Keratinocyte (primary cell): ENCODE results near the gene CD72. TPM values are rescaled to one million over a fixed set of nuclear protein-coding genes. Genes with fewer than 3 reads are reported as not detected.
"Not testable (repeated sequence)": the region's sequence is repeated elsewhere in the genome, so short reads cannot be mapped to it uniquely, and the experiment has no call there.

Source experiments
- DNase-seq: peaks from one replicate; pipeline ENCODE4 v3.0.0-alpha.2; 2011; ENCODE audit warnings: low read depth, missing footprints, low spot score
- FAIRE-seq: peaks from 2 replicates; lab custom pipeline; 2011; peaks lifted over from hg19 to GRCh38; lab: Jason Lieb, UNC
- H2AFZ ChIP-seq: 2 replicates; pipeline ENCODE4 v1.6.0; 2012; ENCODE audit warnings: low read length, control low read depth, inconsistent platforms; ENCODE audit not compliant: control insufficient read depth
- H3K27ac ChIP-seq: 2 replicates; pipeline ENCODE4 v1.5.1; 2011; ENCODE audit warnings: low read length; ENCODE audit not compliant: control insufficient read depth, insufficient read depth
- H3K27me3 ChIP-seq: 3 replicates; pipeline ENCODE4 v1.6.0; 2011; ENCODE audit warnings: low read length; ENCODE audit not compliant: control insufficient read depth, insufficient read depth; ENCODE audit errors: extremely low read depth
- H3K36me3 ChIP-seq, 2 experiments: 2 replicates in 1 of 2; 3 replicates in 1 of 2; pipeline ENCODE4 v1.5.1; 2011; ENCODE audit warnings: low read length in 2 of 2, mild to moderate bottlenecking in 1 of 2; ENCODE audit not compliant: control insufficient read depth in 2 of 2, insufficient read depth in 2 of 2; ENCODE audit errors: extremely low read depth in 1 of 2
- H3K4me1 ChIP-seq: 3 replicates; pipeline ENCODE4 v1.5.1; 2011; ENCODE audit warnings: low read length; ENCODE audit not compliant: control insufficient read depth, insufficient read depth; ENCODE audit errors: extremely low read depth
- H3K4me2 ChIP-seq: 3 replicates; pipeline ENCODE4 v1.6.0; 2011; ENCODE audit warnings: low read depth, low read length; ENCODE audit not compliant: control insufficient read depth, insufficient read depth; ENCODE audit errors: extremely low read depth
- H3K4me3 ChIP-seq, 3 experiments: fragments of 200-600 bp in 1 of 3; sonication (generic) in 1 of 3; 2 replicates in 2 of 3; 3 replicates in 1 of 3; pipeline ENCODE4 v1.5.1; 2011 to 2016; ENCODE audit warnings: low read length in 3 of 3, mild to moderate bottlenecking in 3 of 3, control low read depth in 2 of 3, inconsistent platforms in 1 of 3, low read depth in 1 of 3, mixed read lengths in 1 of 3, mixed run types in 1 of 3, moderate library complexity in 1 of 3; ENCODE audit not compliant: control insufficient read depth in 2 of 3, insufficient read depth in 2 of 3; ENCODE audit errors: extremely low read depth in 1 of 3
- H3K79me2 ChIP-seq: 2 replicates; pipeline ENCODE4 v1.6.0; 2012; ENCODE audit warnings: low read length; ENCODE audit not compliant: control insufficient read depth, insufficient read depth
- H3K9ac ChIP-seq: 3 replicates; pipeline ENCODE4 v1.6.0; 2011; ENCODE audit warnings: low read length; ENCODE audit not compliant: control insufficient read depth, insufficient read depth; ENCODE audit errors: extremely low read depth
- H3K9me1 ChIP-seq: 3 replicates; pipeline ENCODE4 v1.6.0; 2011; ENCODE audit warnings: low read length; ENCODE audit not compliant: control insufficient read depth, insufficient read depth; ENCODE audit errors: extremely low read depth
- H3K9me3 ChIP-seq: 2 replicates; pipeline ENCODE4 v1.5.1; 2012; ENCODE audit warnings: low read depth, low read length; ENCODE audit not compliant: control insufficient read depth
- H4K20me1 ChIP-seq: 3 replicates; pipeline ENCODE4 v1.6.0; 2011; ENCODE audit warnings: low read length; ENCODE audit not compliant: control insufficient read depth, insufficient read depth; ENCODE audit errors: extremely low read depth
- EZH2 ChIP-seq: IDR thresholded peaks from one replicate; pipeline ENCODE4 v1.6.1; 2012; ENCODE audit warnings: inconsistent platforms, mild to moderate bottlenecking, low read length, moderate library complexity
- dilution Hi-C: fragments of 300-500 bp; cut with MboI; formaldehyde crosslinking; loops from one replicate; pipeline ENCODE4 v1.7.0; 2020; ENCODE audit warnings: low sequenced_read_pairs; ENCODE audit not compliant: extremely low pct_ligation_motif_present
- polyA plus RNA-seq, 5 experiments: library from polyadenylated mRNA; depleted of rRNA in 3 of 5; stranded (reverse) in 3 of 5; stranded (forward) in 1 of 5; unstranded in 1 of 5; fragments of >200 nt; gene quantifications; 1 replicate in 1 of 5; 2 replicates in 3 of 5; 3 replicates in 1 of 5; pipeline versions ENCODE4 v1.2.1 to v1.2.3, GENCODE V29; 2011 to 2012; ENCODE audit warnings: missing spikeins in 2 of 5, low read depth in 1 of 5, low replicate concordance in 1 of 5
- TF ChIP-seq, protein P1 (sequence below), 3 experiments: IDR thresholded peaks in 1 of 3; conservative IDR thresholded peaks in 1 of 3; optimal IDR thresholded peaks in 1 of 3; 2 replicates in 2 of 3; 3 replicates in 1 of 3; pipeline versions ENCODE3 to v1.5.1; 2011; ENCODE audit warnings: low read length in 3 of 3, mild to moderate bottlenecking in 3 of 3, moderate library complexity in 2 of 3, control low read depth in 1 of 3, inconsistent platforms in 1 of 3; ENCODE audit not compliant: insufficient read depth in 2 of 3; ENCODE audit errors: extremely low read depth in 1 of 3

Gene CD72
- polyA plus RNA-seq, 1 donor (not counting 4 experiments of a cell fraction or from before 2014, with no cell fraction given) = 0.66 TPM

DNA sequence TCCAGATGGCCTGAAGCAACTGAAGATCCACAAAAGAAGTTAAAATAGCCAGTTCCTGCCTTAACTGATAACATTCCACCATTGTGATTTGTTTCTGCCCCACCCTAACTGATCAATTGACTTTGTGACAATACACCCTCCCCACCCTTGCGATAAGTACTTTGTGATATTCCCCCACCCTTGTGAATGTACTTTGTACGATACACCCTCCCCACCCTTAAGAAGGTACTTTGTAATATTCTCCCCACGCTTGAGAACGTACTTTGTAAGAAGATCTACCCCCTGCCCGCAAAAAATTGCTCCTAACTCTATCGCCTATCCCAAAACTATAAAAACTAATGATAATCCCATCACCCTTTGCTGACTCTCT lies 18.6 kb upstream of the CD72 start:
- H3K4me2 ChIP-seq, dilution Hi-C loops, H2AFZ ChIP-seq, H3K9ac ChIP-seq, H3K27me3 ChIP-seq, H4K20me1 ChIP-seq, H3K9me3 ChIP-seq, H3K4me3 ChIP-seq, FAIRE-seq, H3K36me3 ChIP-seq, H3K9me1 ChIP-seq, DNase-seq, H3K79me2 ChIP-seq, H3K4me1 ChIP-seq, H3K27ac ChIP-seq: not testable (repeated sequence)

DNA sequence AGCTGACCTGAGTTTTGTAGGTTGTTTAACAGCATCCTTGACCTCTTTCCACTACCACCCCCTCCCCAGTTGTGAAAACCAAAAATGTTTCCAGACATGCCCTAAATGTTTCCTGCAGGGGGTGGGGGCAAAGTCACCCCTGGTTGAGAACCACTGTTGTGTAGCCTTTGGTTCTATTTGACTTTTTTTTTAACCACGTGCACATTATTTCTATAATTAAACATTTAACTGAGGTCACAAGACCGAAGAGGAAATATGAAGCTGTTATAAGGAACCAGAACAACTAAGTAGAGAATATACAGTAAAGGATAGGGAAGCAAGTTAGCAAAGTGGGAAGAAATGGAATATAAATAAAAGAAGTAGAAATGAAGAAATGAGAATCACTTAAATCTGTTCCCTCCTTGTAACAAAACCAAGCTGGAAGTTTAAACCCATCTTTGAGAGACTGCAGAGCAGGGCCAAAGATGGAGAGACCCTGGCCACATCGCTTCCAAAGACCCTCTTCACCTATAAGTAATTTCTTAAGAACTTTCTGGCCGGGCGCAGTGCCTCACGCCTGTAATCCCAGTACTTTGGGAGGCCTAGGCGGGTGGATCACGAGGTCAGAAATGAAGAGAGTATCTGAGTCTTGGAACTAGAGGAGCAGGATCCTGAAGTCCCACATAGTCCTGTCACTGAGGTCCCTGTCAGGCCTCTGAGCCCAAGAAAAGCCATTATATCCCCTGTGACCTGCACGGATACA lies 18.1 kb upstream of the CD72 start:
- no peak overlapping the region for H3K9ac ChIP-seq
- no peaks in the 10 kb centered on the region for H4K20me1 ChIP-seq
- H3K79me2 ChIP-seq = no peaks in the 10 kb centered on the region
- dilution Hi-C loops = no loop called here
- TF ChIP-seq, protein P1, sequence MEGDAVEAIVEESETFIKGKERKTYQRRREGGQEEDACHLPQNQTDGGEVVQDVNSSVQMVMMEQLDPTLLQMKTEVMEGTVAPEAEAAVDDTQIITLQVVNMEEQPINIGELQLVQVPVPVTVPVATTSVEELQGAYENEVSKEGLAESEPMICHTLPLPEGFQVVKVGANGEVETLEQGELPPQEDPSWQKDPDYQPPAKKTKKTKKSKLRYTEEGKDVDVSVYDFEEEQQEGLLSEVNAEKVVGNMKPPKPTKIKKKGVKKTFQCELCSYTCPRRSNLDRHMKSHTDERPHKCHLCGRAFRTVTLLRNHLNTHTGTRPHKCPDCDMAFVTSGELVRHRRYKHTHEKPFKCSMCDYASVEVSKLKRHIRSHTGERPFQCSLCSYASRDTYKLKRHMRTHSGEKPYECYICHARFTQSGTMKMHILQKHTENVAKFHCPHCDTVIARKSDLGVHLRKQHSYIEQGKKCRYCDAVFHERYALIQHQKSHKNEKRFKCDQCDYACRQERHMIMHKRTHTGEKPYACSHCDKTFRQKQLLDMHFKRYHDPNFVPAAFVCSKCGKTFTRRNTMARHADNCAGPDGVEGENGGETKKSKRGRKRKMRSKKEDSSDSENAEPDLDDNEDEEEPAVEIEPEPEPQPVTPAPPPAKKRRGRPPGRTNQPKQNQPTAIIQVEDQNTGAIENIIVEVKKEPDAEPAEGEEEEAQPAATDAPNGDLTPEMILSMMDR (optimal IDR thresholded peaks at IDR 0.05 in 1 of 3, IDR thresholded peaks at IDR 0.05 in 1 of 3, conservative IDR thresholded peaks at IDR 0.05 in 1 of 3; ENCODE audit: extremely low read depth in 1 of 3, insufficient read depth in 2 of 3, low read length in 3 of 3) = no peak
- TF ChIP-seq EZH2 = no peak
- FAIRE-seq = no peak
- no peaks in the 10 kb centered on the region for H3K27me3 ChIP-seq
- H3K4me3 ChIP-seq = no peak overlapping the region
- no peak overlapping the region for H3K4me2 ChIP-seq
- H3K27ac ChIP-seq = no peak overlapping the region
- H2AFZ ChIP-seq = no peak overlapping the region
- DNase-seq = no peak
- no peaks in the 10 kb centered on the region for H3K36me3 ChIP-seq
- no peaks in the 10 kb centered on the region for H3K4me1 ChIP-seq
- no peaks in the 10 kb centered on the region for H3K9me3 ChIP-seq
- H3K9me1 ChIP-seq = no peaks in the 10 kb centered on the region

DNA sequence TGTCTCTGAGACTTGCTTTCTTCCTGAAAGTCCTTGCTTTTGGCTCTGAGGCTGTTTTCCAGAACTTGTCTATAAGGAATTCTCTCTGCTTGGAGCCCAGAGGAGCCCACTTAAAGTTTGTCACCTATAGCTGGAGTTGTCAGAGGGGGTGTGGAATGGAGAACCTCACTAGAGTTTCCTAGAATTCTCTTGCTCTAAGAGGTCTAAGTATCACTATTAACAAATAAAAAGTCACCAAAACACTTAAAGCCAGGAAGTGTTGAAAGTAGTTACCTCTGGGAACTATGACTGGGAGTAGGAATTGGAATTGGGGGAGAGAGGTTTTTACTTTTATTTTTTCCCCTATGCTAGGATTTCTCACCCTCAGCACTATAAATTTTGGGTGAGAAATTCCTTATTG lies 17.5 kb upstream of the CD72 start:
- H3K79me2 ChIP-seq = no peaks in the 10 kb centered on the region
- no peaks in the 10 kb centered on the region for H3K9me3 ChIP-seq
- DNase-seq (no peak), FAIRE-seq (no peak)
- no peaks in the 10 kb centered on the region for H3K4me1 ChIP-seq
- H2AFZ ChIP-seq = no peak overlapping the region
- dilution Hi-C loops = no loop called here
- no peaks in the 10 kb centered on the region for H3K9me1 ChIP-seq
- no peak overlapping the region for H3K4me2 ChIP-seq
- no peak overlapping the region for H3K9ac ChIP-seq
- TF ChIP-seq EZH2 = no peak
- TF ChIP-seq, protein P1 (optimal IDR thresholded peaks at IDR 0.05 in 1 of 3, IDR thresholded peaks at IDR 0.05 in 1 of 3, conservative IDR thresholded peaks at IDR 0.05 in 1 of 3; ENCODE audit: extremely low read depth in 1 of 3, insufficient read depth in 2 of 3, low read length in 3 of 3) = no peak
- no peaks in the 10 kb centered on the region for H4K20me1 ChIP-seq
- H3K36me3 ChIP-seq = no peaks in the 10 kb centered on the region
- no peak overlapping the region for H3K4me3 ChIP-seq
- H3K27me3 ChIP-seq = no peaks in the 10 kb centered on the region
- no peak overlapping the region for H3K27ac ChIP-seq
